Measurements from ENCODE around the gene WWOX.

GRCh38 chr16:78993346-78993745, 893.9 kb downstream of the WWOX start:
- no peak for TF ChIP-seq CTCF (IDR thresholded peaks at IDR 0.05)
- no peak for TF ChIP-seq EP300 (IDR thresholded peaks at IDR 0.05)
- TF ChIP-seq POLR2A (IDR thresholded peaks at IDR 0.05): no peak
- TF ChIP-seq POLR2AphosphoS5 (IDR thresholded peaks at IDR 0.05): no peak

Measured in gastroesophageal sphincter (tissue), 3 donors.